Ascending aorta (tissue), 2 donors: Measurements from ENCODE around the gene REXO1. TPM values are rescaled to one million over a fixed set of nuclear protein-coding genes. Genes with fewer than 3 reads are reported as not detected.
A peak's percentile ranks its signal among the peaks of the same experiment; 100 is the strongest.

ENCODE experiments used
- DNase-seq, 2 donors: peaks; one replicate each; pipeline ENCODE4 v3.0.0-alpha.2; 2019; ENCODE audit warnings: low spot score in 2 of 2
- H3K27ac ChIP-seq, 2 donors: fragments of 200-600 bp; sonication (generic); one replicate each; pipeline ENCODE4 v1.5.1; 2016 to 2017; ENCODE audit warnings: mild to moderate bottlenecking in 1 of 2
- H3K27me3 ChIP-seq: fragments of 200-600 bp; sonication (generic); one replicate; pipeline ENCODE4 v1.5.1; 2017
- H3K36me3 ChIP-seq, 2 donors: fragments of 200-600 bp; sonication (generic); one replicate each; pipeline ENCODE4 v1.5.1; 2016
- H3K4me1 ChIP-seq, 2 donors: fragments of 200-600 bp; sonication (generic); one replicate each; pipeline ENCODE4 v1.5.1; 2016 to 2017; ENCODE audit warnings: mild to moderate bottlenecking in 1 of 2
- H3K4me3 ChIP-seq, 2 donors: fragments of 200-600 bp; sonication (generic); one replicate each; pipeline ENCODE4 v1.5.1; 2016 to 2017; ENCODE audit warnings: mild to moderate bottlenecking in 1 of 2
- H3K9me3 ChIP-seq, 2 donors: fragments of 200-600 bp; sonication (generic); one replicate each; pipeline ENCODE4 v1.5.1; 2016
- intact Hi-C: fragments of 100-400 bp; cut with DNase I; formaldehyde crosslinking; loops from one replicate; pipeline ENCODE4 v1.15.1; 2023
- total RNA-seq: library from RNA; depleted of rRNA; stranded (reverse); fragments of >200 nt; gene quantifications from one replicate; pipeline ENCODE4 v1.1.0, GENCODE V29; 2016
- TF ChIP-seq, protein P1 (sequence below), 3 experiments: fragments of 200-600 bp in 2 of 3; fragments of 450-650 bp in 1 of 3; sonication (generic) in 2 of 3; IDR thresholded peaks; one replicate each; pipeline ENCODE4 v1.5.1; 2016 to 2019; ENCODE audit warnings: antibody characterized with exemption in 3 of 3, mild to moderate bottlenecking in 1 of 3, moderate library complexity in 1 of 3

REXO1 gene
- total RNA-seq, 1 donor from 2014 or later = 45.1 TPM

DNA sequence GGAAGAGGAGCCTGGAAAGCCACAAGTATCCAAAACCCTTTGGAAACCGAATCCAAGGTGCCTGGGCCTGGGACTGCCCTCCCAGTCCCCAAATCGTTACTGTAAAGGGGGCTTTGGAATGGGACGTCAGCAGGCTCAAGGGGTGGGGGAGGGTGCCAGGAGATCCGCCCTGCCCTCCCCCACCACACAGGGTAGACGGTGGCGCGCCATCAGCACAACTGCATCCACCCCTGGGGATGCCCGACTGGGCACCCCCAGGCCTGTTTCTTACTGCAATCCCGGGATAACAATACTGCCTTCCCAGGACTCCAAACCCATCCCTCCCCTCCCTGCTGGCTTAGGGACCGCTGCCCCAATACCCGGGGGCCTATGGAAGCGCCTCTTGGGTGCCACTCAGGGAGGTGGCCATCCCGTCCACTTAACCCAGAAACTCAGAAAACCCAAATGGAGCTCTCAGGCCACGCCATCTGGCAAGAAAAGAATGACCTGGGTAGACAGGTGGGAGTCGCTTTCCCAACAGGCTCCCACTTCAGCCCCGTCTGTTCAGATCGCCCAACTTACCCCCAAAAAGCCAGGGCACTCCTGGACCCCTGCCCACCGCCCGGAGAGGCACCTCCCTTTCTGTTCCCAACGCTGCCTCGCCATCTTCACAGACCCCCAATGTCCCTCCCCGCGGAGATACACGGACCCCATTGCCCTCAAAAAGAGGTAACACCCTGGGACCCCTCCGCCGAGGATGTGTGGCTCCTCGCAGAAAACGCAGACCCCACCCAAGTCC, 12.7 kb upstream of the REXO1 start:
- H3K4me3 ChIP-seq = no peak overlapping the region
- TF ChIP-seq, protein P1, sequence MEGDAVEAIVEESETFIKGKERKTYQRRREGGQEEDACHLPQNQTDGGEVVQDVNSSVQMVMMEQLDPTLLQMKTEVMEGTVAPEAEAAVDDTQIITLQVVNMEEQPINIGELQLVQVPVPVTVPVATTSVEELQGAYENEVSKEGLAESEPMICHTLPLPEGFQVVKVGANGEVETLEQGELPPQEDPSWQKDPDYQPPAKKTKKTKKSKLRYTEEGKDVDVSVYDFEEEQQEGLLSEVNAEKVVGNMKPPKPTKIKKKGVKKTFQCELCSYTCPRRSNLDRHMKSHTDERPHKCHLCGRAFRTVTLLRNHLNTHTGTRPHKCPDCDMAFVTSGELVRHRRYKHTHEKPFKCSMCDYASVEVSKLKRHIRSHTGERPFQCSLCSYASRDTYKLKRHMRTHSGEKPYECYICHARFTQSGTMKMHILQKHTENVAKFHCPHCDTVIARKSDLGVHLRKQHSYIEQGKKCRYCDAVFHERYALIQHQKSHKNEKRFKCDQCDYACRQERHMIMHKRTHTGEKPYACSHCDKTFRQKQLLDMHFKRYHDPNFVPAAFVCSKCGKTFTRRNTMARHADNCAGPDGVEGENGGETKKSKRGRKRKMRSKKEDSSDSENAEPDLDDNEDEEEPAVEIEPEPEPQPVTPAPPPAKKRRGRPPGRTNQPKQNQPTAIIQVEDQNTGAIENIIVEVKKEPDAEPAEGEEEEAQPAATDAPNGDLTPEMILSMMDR (IDR thresholded peaks at IDR 0.05) = no peak
- H3K36me3 ChIP-seq = no peaks in the 10 kb centered on the region
- no peak for DNase-seq
- H3K9me3 ChIP-seq = no peaks in the 10 kb centered on the region
- no peaks in the 10 kb centered on the region for H3K27me3 ChIP-seq
- H3K27ac ChIP-seq = no peak overlapping the region
- H3K4me1 ChIP-seq = peaks cover 16 to 29% of the 10 kb centered on the region in 2 donors
- intact Hi-C loops = loop anchor here (5.0 kb wide), 1 partner anchor 291 kb away; the partner anchor contains the start of gene AP3D1

DNA sequence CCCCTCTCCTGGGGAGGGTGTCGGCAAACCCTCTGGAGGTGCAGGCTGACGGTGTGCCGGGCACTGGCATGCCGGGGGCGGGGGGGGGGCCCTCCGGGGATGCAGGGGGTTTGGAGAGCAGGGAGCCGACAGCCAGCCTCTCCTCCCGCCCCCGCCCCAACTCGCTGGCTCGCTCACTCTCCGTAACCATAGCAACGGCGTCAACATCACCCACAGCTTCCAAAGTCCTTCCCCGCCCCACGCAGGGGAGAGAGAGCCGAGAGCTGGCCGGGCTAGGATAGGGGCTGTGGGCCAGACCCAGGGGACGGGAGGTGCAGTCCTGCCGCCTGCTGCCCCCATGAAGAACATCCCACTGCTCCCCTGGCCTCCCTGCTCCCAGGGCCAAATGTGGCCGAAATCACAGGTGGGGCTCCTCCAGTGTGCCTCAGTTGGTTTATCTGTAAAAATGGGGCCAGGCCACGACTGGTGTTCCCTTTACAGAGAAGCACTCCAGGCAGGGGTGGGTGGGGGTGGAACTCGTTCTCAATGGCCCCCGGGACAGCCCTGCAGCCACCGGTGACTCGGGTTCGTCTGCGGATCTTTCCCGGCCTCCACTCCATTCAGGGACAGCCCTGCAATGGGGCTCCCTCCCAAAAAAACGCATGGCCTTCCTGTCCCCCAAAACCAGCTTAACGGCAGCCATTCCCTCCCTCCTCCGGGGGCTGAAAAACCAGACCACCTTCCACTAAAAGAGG, 11.9 kb upstream of the REXO1 start:
- Histone ChIP-seq H3K27me3 (no peaks in the 10 kb centered on the region), H3K4me1 (peaks cover 16 to 29% of the 10 kb centered on the region in 2 donors), H3K4me3 (no peak overlapping the region), H3K36me3 (no peaks in the 10 kb centered on the region), H3K9me3 (no peaks in the 10 kb centered on the region), H3K27ac (no peak overlapping the region)
- DNase-seq = no peak
- TF ChIP-seq, protein P1 (IDR thresholded peaks at IDR 0.05) = no peak
- intact Hi-C loops = loop anchor here (5.0 kb wide), 1 partner anchor 292 kb away; the partner anchor contains the start of gene AP3D1

DNA sequence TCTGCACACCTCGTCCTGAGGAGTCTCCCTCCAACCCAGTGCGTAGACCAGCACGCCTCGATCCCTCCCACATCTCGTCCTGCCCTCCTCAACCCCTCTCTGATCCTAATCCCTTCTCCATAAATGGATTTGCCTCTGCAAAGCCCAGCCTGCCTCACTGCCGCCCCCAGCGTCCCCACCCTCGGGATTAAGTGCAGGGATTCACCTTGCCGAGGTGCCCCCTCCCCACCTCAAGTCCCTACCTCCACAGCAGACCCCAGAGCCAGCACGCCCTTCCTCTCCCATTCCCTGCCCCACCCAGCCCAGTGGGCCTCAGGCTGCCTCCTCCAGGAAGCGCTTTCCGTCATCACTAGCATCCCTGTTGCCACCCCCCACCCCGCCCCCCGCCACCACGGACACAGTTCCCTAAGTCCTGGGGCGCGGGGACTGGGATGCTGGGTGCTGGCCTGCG, 11.1 kb upstream of the REXO1 start:
- no peak overlapping the region for H3K4me3 ChIP-seq
- peaks cover 16 to 29% of the 10 kb centered on the region in 2 donors for H3K4me1 ChIP-seq
- no peaks in the 10 kb centered on the region for H3K27me3 ChIP-seq
- no peaks in the 10 kb centered on the region for H3K9me3 ChIP-seq
- no peak for DNase-seq
- peaks cover 0 to under 1% of the 10 kb centered on the region in 2 donors for H3K36me3 ChIP-seq
- TF ChIP-seq, protein P1 (IDR thresholded peaks at IDR 0.05) = no peak
- no peak overlapping the region for H3K27ac ChIP-seq
- intact Hi-C loops = no loop called here

DNA sequence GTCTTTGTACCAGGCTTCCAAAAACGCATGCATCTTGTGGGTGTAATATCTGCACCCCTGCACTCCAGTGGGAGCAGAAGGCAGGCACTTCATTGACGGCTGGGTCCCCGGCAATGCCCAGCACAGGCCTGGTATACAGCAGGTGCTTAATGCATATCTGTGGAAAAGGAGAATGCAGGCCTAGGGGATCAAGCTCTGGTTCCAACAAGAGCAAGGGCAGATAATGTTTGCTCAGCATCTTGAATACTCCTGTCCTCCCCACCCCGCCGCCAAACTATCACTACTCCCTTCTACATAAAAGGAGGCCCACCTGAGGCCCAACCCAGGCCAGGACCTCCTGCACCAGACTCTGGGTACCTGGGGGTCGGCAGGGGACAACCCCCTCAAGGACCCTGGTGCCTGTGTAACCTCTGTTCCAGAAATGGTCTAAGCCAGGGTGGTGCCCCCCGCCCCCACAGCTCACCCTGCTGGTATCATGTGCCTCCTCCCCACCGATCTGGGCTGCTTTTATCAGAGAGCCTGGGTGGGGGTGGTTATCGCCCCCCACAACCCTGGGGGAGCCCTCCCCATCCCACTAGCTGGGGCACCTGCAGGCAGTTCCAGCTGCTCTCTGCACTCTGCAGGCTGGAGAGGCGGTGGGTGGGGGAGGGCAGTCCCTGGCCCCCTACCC, 10.3 kb upstream of the REXO1 start:
- no peak overlapping the region for H3K27ac ChIP-seq
- peaks cover 18 to 34% of the 10 kb centered on the region in 2 donors for H3K4me1 ChIP-seq
- H3K9me3 ChIP-seq = no peaks in the 10 kb centered on the region
- H3K36me3 ChIP-seq = peaks cover 0 to 5% of the 10 kb centered on the region in 2 donors
- TF ChIP-seq, protein P1 (IDR thresholded peaks at IDR 0.05) = no peak
- no peak overlapping the region for H3K4me3 ChIP-seq
- H3K27me3 ChIP-seq = no peaks in the 10 kb centered on the region
- intact Hi-C loops = no loop called here
- no peak for DNase-seq

DNA sequence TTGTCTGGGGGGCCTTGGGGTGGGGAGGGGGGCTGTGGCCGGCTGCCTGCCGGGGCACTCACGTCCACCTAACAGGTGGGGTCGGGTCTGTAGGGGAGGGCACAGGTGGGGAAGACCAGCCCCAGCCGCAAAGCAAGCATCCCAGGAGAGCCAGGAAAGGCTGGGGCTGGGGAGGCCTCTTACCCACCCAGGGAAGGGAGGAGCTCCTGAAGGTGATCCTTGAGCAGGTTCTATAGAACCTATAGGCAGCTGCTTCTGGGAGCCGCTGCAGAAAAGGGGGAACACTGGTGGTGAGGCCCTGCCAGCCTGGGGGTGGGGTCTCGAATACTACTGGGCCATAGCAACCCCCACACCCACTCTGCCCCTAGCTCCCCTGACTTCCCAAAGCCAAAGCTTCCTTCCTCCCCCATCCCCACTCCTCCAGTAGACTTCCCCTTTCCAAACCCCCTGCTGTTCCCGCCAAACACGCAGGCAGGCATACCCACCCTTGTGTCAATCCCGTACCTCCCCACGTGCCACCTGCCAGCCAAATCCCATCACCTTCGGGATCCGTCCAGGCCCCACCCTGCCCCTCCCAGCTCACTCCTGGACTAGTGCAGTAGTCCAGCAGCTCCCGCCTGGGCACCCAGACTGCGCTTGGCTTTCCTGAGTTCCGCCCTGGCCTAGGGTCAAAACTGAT, 9.5 kb upstream of the REXO1 start:
- peaks cover 0 to 5% of the 10 kb centered on the region in 2 donors for H3K36me3 ChIP-seq
- no peak for DNase-seq
- peak overlapping the region; percentile 51 to 65 for H3K27ac ChIP-seq
- TF ChIP-seq, protein P1 (IDR thresholded peaks at IDR 0.05) = no peak
- peak overlapping the region; percentile 47 to 62 for H3K4me3 ChIP-seq
- peaks cover 19 to 35% of the 10 kb centered on the region in 2 donors for H3K4me1 ChIP-seq
- no peaks in the 10 kb centered on the region for H3K9me3 ChIP-seq
- no peaks in the 10 kb centered on the region for H3K27me3 ChIP-seq
- intact Hi-C loops = no loop called here
